WTC11 (cell line): ENCODE data around the gene GOLGA8N.
"Not testable (repeated sequence)": the region's sequence is repeated elsewhere in the genome, so short reads cannot be mapped to it uniquely, and the experiment has no call there.

ENCODE experiments used
- ATF1 ChIP-seq: sonication (generic); formaldehyde crosslinking; IDR thresholded peaks from 2 replicates; pipeline ENCODE4 v1.8.1; 2023; ENCODE audit warnings: mild to moderate bottlenecking, moderate library complexity, missing genetic modification reagents
- CBFB ChIP-seq: sonication (generic); formaldehyde crosslinking; IDR thresholded peaks from 2 replicates; pipeline ENCODE4 v1.8.1; 2022; ENCODE audit warnings: mild to moderate bottlenecking, low read depth, missing genetic modification reagents
- CREB1 ChIP-seq: sonication (generic); formaldehyde crosslinking; IDR thresholded peaks from 2 replicates; pipeline ENCODE4 v1.8.0; 2023; ENCODE audit warnings: mild to moderate bottlenecking, missing genetic modification reagents
- ESRRA ChIP-seq: sonication (generic); formaldehyde crosslinking; IDR thresholded peaks from 2 replicates; pipeline ENCODE4 v1.8.1; 2022; ENCODE audit warnings: mild to moderate bottlenecking, missing genetic modification reagents, borderline replicate concordance
- JUN ChIP-seq: sonication (generic); formaldehyde crosslinking; IDR thresholded peaks from 2 replicates; pipeline ENCODE4 v1.8.0; 2023; ENCODE audit warnings: mild to moderate bottlenecking, missing genetic modification reagents
- NR3C1 ChIP-seq: sonication (generic); formaldehyde crosslinking; conservative IDR thresholded peaks from 2 replicates; pipeline ENCODE4 v1.8.1; 2023; ENCODE audit warnings: low read depth, mild to moderate bottlenecking, missing genetic modification reagents
- SMAD3 ChIP-seq: sonication (generic); formaldehyde crosslinking; IDR thresholded peaks from 2 replicates; pipeline ENCODE4 v1.8.0; 2022; ENCODE audit warnings: missing genetic modification reagents, mild to moderate bottlenecking, borderline replicate concordance
- SP1 ChIP-seq: sonication (generic); formaldehyde crosslinking; conservative IDR thresholded peaks from 2 replicates; pipeline ENCODE4 v1.8.1; 2022; ENCODE audit warnings: missing genetic modification reagents
- ZNF121 ChIP-seq: sonication (generic); formaldehyde crosslinking; IDR thresholded peaks from 2 replicates; pipeline ENCODE4 v1.8.0; 2023; ENCODE audit warnings: missing genetic modification reagents
- TF ChIP-seq, protein P1 (sequence below): fragments of 200-600 bp; IDR thresholded peaks from 2 replicates; pipeline ENCODE4 v1.8.0; 2022; ENCODE audit warnings: antibody characterized with exemption
- TF ChIP-seq, protein P2 (sequence below): sonication (generic); formaldehyde crosslinking; IDR thresholded peaks from 2 replicates; pipeline ENCODE4 v1.8.0; 2022; ENCODE audit warnings: mild to moderate bottlenecking, missing genetic modification reagents
- TF ChIP-seq, protein P3 (sequence below): fragments of 250-450 bp; sonication (Bioruptor Pico); IDR thresholded peaks from 2 replicates; pipeline ENCODE4 v1.8.0; 2021; ENCODE audit warnings: mild to moderate bottlenecking
- TF ChIP-seq, protein P4 (sequence below): sonication (generic); formaldehyde crosslinking; IDR thresholded peaks from 2 replicates; pipeline ENCODE4 v1.8.1; 2023; ENCODE audit warnings: mild to moderate bottlenecking, missing genetic modification reagents
- TF ChIP-seq, protein P5 (sequence below): sonication (generic); formaldehyde crosslinking; IDR thresholded peaks from 2 replicates; pipeline ENCODE4 v1.8.0; 2023; ENCODE audit warnings: missing genetic modification reagents, mild to moderate bottlenecking, borderline replicate concordance

DNA sequence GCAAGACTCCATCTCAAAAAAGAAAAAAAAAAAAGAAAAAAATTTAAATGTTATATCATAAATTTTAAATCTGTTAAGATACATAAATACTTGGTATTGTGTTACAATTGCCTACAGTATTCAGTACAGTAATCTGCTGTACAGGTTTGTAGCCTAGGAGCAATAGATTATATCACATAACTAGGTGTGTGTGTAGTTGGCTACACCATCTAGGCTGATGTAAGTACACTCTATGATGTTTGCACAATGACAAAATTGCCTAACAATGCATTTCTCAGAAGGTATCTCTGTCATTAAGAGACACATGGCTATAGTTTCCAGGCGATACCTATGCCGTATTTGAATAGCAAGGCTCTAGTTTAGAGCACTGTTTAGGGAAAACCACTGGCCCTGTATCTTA is 16.3 kb downstream of the GOLGA8N start:
- TF ChIP-seq, protein P1, sequence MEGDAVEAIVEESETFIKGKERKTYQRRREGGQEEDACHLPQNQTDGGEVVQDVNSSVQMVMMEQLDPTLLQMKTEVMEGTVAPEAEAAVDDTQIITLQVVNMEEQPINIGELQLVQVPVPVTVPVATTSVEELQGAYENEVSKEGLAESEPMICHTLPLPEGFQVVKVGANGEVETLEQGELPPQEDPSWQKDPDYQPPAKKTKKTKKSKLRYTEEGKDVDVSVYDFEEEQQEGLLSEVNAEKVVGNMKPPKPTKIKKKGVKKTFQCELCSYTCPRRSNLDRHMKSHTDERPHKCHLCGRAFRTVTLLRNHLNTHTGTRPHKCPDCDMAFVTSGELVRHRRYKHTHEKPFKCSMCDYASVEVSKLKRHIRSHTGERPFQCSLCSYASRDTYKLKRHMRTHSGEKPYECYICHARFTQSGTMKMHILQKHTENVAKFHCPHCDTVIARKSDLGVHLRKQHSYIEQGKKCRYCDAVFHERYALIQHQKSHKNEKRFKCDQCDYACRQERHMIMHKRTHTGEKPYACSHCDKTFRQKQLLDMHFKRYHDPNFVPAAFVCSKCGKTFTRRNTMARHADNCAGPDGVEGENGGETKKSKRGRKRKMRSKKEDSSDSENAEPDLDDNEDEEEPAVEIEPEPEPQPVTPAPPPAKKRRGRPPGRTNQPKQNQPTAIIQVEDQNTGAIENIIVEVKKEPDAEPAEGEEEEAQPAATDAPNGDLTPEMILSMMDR = not testable (repeated sequence)
- TF ChIP-seq NR3C1 (CRISPR knock-in tag); CBFB (CRISPR knock-in tag); SP1 (CRISPR knock-in tag); SMAD3; ESRRA (CRISPR knock-in tag); ZNF121 (CRISPR knock-in tag); JUN (CRISPR knock-in tag); ATF1 (CRISPR knock-in tag); CREB1 (CRISPR knock-in tag): not testable (repeated sequence)
- TF ChIP-seq, protein P2, sequence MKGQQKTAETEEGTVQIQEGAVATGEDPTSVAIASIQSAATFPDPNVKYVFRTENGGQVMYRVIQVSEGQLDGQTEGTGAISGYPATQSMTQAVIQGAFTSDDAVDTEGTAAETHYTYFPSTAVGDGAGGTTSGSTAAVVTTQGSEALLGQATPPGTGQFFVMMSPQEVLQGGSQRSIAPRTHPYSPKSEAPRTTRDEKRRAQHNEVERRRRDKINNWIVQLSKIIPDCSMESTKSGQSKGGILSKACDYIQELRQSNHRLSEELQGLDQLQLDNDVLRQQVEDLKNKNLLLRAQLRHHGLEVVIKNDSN (CRISPR knock-in tag) = not testable (repeated sequence)
- TF ChIP-seq, protein P3, sequence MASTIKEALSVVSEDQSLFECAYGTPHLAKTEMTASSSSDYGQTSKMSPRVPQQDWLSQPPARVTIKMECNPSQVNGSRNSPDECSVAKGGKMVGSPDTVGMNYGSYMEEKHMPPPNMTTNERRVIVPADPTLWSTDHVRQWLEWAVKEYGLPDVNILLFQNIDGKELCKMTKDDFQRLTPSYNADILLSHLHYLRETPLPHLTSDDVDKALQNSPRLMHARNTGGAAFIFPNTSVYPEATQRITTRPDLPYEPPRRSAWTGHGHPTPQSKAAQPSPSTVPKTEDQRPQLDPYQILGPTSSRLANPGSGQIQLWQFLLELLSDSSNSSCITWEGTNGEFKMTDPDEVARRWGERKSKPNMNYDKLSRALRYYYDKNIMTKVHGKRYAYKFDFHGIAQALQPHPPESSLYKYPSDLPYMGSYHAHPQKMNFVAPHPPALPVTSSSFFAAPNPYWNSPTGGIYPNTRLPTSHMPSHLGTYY (CRISPR knock-in tag) = not testable (repeated sequence)
- TF ChIP-seq, protein P4, sequence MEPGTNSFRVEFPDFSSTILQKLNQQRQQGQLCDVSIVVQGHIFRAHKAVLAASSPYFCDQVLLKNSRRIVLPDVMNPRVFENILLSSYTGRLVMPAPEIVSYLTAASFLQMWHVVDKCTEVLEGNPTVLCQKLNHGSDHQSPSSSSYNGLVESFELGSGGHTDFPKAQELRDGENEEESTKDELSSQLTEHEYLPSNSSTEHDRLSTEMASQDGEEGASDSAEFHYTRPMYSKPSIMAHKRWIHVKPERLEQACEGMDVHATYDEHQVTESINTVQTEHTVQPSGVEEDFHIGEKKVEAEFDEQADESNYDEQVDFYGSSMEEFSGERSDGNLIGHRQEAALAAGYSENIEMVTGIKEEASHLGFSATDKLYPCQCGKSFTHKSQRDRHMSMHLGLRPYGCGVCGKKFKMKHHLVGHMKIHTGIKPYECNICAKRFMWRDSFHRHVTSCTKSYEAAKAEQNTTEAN = not testable (repeated sequence)
- TF ChIP-seq, protein P5, sequence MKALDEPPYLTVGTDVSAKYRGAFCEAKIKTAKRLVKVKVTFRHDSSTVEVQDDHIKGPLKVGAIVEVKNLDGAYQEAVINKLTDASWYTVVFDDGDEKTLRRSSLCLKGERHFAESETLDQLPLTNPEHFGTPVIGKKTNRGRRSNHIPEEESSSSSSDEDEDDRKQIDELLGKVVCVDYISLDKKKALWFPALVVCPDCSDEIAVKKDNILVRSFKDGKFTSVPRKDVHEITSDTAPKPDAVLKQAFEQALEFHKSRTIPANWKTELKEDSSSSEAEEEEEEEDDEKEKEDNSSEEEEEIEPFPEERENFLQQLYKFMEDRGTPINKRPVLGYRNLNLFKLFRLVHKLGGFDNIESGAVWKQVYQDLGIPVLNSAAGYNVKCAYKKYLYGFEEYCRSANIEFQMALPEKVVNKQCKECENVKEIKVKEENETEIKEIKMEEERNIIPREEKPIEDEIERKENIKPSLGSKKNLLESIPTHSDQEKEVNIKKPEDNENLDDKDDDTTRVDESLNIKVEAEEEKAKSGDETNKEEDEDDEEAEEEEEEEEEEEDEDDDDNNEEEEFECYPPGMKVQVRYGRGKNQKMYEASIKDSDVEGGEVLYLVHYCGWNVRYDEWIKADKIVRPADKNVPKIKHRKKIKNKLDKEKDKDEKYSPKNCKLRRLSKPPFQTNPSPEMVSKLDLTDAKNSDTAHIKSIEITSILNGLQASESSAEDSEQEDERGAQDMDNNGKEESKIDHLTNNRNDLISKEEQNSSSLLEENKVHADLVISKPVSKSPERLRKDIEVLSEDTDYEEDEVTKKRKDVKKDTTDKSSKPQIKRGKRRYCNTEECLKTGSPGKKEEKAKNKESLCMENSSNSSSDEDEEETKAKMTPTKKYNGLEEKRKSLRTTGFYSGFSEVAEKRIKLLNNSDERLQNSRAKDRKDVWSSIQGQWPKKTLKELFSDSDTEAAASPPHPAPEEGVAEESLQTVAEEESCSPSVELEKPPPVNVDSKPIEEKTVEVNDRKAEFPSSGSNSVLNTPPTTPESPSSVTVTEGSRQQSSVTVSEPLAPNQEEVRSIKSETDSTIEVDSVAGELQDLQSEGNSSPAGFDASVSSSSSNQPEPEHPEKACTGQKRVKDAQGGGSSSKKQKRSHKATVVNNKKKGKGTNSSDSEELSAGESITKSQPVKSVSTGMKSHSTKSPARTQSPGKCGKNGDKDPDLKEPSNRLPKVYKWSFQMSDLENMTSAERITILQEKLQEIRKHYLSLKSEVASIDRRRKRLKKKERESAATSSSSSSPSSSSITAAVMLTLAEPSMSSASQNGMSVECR (CRISPR knock-in tag) = not testable (repeated sequence)
